Measurements from ENCODE around the gene SERINC2.

The SERINC2 gene

DNA sequence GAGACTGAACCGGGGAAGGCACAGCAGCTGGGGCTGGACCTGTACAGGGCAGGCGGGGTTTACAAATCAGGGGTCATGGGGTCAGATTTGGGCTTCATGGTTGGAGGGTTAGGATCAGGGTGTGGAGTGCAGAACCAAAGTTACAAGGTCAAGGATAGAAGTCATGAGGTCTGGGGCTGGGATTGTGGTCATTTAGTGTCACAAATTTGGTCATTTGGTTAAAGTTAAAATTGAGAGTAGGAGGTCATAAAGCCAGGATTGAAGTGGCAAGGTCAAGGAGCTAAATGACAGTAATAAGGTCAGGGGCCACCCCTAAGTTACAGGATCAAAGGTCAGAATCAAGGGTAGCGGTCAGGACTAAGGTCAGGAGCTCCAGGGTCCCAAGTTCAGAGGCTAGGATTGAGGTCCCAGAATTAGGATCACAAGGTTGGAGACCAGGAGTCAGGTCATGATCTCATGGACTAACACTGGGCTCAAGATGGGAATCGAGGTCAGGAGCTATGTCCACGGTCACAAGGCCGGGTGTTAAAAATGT lies 20.4 kb downstream of the SERINC2 start:
- Histone ChIP-seq H3K4me3 (ENCODE audit: low read depth, low read length) (no peak overlapping the region), H3K4me1 (no peaks in the 10 kb centered on the region), H3K27me3 (no peaks in the 10 kb centered on the region), H3K36me3 (no peaks in the 10 kb centered on the region), H3K9me3 (no peaks in the 10 kb centered on the region)
- no peak for DNase-seq
- TF ChIP-seq, protein P1, sequence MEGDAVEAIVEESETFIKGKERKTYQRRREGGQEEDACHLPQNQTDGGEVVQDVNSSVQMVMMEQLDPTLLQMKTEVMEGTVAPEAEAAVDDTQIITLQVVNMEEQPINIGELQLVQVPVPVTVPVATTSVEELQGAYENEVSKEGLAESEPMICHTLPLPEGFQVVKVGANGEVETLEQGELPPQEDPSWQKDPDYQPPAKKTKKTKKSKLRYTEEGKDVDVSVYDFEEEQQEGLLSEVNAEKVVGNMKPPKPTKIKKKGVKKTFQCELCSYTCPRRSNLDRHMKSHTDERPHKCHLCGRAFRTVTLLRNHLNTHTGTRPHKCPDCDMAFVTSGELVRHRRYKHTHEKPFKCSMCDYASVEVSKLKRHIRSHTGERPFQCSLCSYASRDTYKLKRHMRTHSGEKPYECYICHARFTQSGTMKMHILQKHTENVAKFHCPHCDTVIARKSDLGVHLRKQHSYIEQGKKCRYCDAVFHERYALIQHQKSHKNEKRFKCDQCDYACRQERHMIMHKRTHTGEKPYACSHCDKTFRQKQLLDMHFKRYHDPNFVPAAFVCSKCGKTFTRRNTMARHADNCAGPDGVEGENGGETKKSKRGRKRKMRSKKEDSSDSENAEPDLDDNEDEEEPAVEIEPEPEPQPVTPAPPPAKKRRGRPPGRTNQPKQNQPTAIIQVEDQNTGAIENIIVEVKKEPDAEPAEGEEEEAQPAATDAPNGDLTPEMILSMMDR (IDR thresholded peaks at IDR 0.05; ENCODE audit: low read depth, low read length): no peak

DNA sequence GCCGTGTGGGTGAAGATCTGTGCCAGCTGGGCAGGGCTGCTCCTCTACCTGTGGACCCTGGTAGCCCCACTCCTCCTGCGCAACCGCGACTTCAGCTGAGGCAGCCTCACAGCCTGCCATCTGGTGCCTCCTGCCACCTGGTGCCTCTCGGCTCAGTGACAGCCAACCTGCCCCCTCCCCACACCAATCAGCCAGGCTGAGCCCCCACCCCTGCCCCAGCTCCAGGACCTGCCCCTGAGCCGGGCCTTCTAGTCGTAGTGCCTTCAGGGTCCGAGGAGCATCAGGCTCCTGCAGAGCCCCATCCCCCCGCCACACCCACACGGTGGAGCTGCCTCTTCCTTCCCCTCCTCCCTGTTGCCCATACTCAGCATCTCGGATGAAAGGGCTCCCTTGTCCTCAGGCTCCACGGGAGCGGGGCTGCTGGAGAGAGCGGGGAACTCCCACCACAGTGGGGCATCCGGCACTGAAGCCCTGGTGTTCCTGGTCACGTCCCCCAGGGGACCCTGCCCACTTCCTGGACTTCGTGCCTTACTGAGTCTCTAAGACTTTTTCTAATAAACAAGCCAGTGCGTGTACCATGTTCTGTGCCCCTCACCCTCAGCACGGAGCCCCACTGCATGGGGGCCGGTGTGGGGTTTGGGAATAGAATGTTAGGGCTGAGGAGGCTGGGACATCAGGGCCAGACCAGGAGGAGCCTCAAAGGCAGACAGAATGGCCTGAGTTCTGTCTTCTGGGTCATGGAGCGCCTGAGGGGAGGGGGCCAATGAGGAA lies 21.3 kb downstream of the SERINC2 start:
- no peaks in the 10 kb centered on the region for H3K9me3 ChIP-seq
- TF ChIP-seq, protein P1 (IDR thresholded peaks at IDR 0.05; ENCODE audit: low read depth, low read length): no peak
- H3K36me3 ChIP-seq: no peaks in the 10 kb centered on the region
- no peaks in the 10 kb centered on the region for H3K4me1 ChIP-seq
- H3K27me3 ChIP-seq: no peaks in the 10 kb centered on the region
- no peak for DNase-seq
- no peak overlapping the region for H3K4me3 ChIP-seq (ENCODE audit: low read depth, low read length)

DNA sequence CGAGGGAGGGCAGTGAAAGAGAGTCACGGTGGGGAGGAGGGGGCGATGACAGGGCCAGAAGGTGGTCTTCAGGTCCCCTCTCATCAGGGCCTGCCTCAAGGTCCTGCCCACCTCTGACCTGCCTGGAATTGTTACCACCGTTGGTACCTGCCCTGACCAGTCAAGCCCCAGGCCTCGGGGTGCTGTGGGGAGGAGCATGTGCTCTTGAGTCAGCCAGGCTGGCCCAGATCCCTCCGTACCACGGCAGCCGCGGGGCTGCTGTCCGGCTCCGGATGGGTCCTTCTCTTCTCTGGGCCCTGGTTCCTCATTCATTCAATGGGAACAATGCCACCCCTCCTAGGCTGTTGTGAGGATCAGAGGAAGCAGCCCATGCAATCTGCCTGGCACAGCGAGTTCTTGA lies 22.0 kb downstream of the SERINC2 start:
- Histone ChIP-seq H3K4me1 (no peaks in the 10 kb centered on the region), H3K4me3 (ENCODE audit: low read depth, low read length) (no peak overlapping the region), H3K9me3 (no peaks in the 10 kb centered on the region), H3K27me3 (no peaks in the 10 kb centered on the region), H3K36me3 (no peaks in the 10 kb centered on the region)
- TF ChIP-seq, protein P1 (IDR thresholded peaks at IDR 0.05; ENCODE audit: low read depth, low read length): no peak
- DNase-seq: no peak

DNA sequence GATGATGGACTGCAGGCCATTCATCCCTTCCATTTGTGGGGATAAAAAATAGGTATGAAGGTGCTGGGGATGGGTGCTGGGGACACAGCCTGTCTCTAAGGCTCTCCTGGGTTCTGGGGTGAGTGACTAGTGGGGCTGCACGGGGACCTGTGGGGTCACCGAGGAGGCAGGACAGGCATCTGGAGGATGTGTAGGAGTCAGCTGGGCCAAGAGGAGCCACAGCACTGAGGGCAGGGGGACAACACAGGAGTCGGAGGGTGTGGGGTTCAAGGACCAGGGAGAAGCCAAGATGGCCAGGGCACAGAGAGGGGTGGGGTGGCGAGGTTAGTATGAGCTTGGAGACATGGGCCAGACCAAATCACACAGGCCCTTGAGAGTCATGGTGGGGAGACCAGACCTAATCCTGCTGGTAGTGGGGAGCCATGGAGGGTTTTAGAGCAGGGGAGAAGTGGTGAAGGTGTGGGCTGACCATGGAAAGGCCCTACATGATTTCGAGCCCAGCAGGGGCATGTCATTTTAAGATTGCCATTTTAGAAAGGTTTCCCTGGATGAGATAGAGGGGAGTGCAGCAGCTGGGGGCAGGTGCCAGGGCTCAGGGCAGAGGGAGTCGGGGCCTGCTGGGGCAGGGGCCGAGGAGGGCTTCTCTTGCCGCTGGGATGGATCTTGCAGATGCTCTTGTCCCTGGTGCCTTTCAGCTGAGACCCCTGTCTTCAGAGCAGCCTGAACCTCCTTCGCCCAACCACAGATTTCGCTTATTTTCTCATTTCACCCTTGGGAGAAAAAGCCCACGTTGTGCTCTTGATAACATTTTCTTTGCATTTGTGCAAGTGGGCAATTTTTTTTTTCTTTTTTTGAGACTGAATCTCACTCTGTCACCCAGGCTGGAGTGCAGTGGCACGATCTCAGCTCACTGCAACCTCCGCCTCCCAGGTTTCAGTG lies 22.7 kb downstream of the SERINC2 start:
- TF ChIP-seq, protein P1 (IDR thresholded peaks at IDR 0.05; ENCODE audit: low read depth, low read length): no peak
- Histone ChIP-seq H3K27me3 (no peaks in the 10 kb centered on the region), H3K4me3 (ENCODE audit: low read depth, low read length) (no peak overlapping the region), H3K9me3 (no peaks in the 10 kb centered on the region), H3K4me1 (no peaks in the 10 kb centered on the region), H3K36me3 (no peaks in the 10 kb centered on the region)
- no peak for DNase-seq

DNA sequence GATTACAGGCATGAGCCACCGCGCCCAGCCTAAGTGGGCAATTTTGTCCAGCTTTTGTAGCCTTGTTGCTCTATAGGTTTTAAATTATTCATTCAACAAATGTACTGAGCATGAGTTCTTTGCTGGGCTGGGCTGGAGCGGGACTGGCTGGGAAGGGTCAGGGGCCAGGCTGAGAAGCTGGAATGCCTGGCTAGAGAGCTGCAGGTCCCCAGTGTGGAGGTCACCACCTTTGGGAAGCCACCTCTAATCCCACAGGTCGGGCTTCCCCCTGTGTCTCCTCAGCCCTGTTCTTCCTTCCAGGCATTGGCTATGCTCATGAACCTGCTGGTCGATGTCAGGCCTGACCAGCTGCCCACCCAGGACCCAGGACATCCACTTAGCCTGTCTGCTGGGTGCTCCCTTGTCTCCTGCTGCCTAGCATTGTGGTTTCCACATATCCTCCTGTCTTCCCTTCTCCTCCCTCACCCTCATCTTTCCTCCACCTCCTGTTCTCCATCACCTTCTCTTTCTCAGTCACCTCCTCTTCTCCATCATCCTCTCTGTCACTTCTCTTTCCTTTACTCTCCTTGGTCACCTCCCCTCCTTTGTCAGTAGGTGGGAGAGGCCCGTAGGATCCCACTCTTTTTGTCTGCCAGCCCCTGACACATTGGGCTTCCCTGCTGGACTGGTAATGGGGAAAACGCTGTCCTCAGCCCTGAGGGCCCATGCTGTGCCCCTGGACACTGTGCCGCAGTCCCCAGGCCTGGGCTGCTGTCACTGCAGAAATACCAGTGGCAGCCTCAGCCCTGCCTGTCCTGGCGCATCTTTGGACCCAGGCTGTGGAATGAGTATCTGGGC lies 23.8 kb downstream of the SERINC2 start:
- Histone ChIP-seq H3K4me3 (ENCODE audit: low read depth, low read length) (no peak overlapping the region), H3K36me3 (no peaks in the 10 kb centered on the region), H3K9me3 (no peaks in the 10 kb centered on the region), H3K4me1 (no peaks in the 10 kb centered on the region), H3K27me3 (no peaks in the 10 kb centered on the region)
- no peak for DNase-seq
- TF ChIP-seq, protein P1 (IDR thresholded peaks at IDR 0.05; ENCODE audit: low read depth, low read length): no peak
